Stimulated activated CD4-positive, alpha-beta T cell treated with anti-CD3 and anti-CD28 coated beads, Interleukin-1b, Interleukin-23, amount 100 ng/mL, for 4 hours (primary cell): Measurements from ENCODE around the gene UST.
"Not testable (repeated sequence)": the region's sequence is repeated elsewhere in the genome, so short reads cannot be mapped to it uniquely, and the experiment has no call there.

Experiments
- DNase-seq, 2 donors: peaks; one replicate each; pipeline ENCODE4 v3.0.0-alpha.2; 2020; ENCODE audit warnings: low read depth in 2 of 2

The UST gene

DNA sequence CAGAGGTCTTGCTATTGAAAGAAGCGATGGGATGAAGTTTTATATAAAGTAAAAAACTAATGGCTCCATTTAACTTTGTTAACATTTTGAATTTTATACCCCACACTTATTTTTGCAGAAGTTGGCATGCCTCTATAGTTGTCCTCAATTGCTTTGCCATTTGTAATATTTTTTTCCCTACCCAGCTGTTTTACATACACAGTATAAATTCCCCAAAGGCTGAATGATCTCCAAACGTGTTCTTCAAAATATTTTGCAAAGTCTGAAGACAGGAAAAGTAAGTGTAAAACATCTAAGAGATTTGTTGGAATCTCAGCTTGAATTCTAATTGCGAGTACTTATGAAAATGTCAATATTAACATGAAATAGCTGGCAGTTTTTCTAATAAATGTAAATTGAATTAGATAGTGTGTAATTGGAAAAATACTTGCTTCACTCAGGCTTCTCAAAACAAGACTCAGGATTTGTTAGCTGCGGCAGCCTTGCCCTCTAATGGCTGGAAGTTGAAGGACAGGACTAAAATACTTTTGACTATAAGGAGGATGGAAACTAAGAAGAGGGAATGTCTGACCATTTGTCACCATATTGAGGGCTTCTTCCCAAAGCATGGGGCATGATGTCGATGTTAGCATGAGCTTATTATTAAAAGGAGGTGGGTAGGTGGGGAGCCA lies 226.8 kb downstream of the UST start:
- DNase-seq: no peak

DNA sequence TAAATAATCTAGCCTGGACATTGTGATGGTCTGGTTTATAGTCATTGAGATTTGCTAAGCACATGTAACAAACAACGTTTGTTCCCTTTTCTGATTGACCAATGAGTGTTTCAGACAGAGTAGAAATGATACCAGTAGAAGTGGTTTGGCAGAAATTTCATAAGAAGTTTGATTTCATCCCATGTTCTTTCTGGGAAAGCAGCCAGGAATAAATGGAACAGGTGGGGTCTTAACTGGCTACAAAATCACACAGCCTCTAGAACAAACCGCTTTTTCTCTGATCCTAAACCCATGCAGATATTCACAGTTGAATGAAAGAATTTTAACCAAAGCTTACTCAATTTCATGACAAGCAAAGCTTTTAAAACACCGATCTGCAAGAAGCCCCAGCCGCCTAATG lies 227.5 kb downstream of the UST start:
- DNase-seq: no peak

DNA sequence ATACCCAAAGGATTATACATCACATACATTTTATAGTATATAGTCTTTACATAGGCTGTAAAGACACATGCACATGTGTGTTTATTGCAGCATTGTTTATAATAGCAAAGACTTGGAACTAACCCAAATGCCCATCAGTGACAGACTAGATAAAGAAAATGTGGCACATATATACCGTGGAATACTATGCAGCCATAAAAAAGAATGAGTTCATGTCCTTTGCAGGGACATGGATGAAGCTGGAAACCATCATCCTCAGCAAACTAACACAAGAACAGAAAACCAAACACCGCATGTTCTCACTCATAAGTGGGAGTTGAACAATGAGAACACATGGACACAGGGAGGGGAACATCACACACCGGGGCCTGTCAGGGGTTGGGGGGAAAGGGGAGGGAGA lies 231.5 kb downstream of the UST start:
- DNase-seq: not testable (repeated sequence)

DNA sequence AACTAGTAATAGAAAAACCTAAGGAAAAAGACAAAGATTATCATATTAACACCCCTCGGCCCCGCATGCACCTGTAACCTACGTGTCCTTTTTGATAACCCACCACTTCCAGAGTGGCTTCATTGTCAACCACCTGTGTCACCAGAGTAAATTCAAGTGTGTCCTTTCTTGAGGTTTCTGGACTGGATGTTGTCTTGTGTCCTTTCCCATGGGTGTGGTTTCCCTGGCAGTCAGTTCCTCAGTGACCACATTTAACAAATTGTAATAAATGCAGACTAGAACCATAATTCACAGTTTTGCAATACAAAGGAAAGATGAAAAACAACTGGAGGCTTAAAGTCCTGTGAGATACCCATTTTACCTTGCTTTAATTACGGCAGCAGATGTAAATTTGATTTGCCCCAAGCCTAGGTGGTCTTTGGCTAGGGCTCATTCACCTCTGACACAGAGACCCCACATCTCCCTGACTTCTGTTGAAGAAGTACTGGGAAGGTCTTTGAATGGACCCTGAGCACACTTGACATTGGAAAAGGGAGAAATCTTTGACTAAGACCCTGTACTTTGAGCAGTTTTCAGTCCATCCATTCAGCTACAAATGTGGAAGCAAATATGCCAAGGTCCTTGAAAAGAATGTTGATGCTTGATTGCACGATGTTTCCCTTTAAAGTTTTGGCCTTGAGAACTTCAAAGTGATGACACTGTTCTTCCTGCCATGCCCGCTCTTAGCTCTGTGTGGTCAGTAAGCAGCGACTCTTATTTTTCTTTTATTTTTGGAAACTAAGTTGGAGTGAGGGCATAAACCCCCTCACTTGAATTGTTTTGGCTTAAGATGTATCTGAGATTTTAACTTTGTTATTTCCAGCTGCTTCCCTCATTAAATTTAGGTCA lies 232.4 kb downstream of the UST start:
- no peak for DNase-seq

DNA sequence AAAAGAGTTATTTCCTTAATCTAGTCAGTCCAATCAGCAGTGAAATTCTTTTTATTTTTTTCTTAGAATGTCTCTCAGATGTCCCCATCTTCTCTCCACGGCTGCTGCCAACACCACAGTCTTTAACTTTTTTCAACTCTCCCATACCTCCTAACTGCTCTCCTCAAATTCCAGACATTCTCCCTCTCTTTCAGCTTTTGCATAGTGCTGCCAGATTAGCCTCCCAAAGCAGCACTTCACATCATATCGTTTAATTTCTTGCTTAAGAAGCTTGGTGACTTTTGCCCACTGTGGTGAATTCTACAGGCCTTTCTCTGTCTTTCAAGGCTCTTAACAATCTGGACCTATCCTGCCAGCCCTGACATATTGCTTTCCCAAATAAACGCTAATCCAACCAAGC lies 233.4 kb downstream of the UST start:
- no peak for DNase-seq

DNA sequence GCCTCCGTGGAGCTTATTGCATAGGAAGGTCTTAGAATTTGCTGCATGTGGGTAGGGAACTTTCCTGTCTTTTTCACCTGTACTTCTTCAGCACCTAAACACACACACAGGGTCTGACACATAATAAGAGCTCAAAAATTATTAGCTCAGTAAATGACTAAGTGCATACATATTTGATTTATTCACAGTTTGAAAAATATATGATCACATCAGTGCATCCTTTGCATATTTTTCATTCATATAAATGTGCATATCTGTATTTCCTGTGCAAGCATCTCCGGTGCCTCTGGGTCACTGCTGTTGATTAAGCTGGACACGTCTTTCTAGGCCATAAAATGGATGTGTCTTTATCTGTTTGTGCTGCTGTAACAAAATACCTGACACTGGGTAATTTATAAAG lies 234.7 kb downstream of the UST start:
- DNase-seq: no peak

DNA sequence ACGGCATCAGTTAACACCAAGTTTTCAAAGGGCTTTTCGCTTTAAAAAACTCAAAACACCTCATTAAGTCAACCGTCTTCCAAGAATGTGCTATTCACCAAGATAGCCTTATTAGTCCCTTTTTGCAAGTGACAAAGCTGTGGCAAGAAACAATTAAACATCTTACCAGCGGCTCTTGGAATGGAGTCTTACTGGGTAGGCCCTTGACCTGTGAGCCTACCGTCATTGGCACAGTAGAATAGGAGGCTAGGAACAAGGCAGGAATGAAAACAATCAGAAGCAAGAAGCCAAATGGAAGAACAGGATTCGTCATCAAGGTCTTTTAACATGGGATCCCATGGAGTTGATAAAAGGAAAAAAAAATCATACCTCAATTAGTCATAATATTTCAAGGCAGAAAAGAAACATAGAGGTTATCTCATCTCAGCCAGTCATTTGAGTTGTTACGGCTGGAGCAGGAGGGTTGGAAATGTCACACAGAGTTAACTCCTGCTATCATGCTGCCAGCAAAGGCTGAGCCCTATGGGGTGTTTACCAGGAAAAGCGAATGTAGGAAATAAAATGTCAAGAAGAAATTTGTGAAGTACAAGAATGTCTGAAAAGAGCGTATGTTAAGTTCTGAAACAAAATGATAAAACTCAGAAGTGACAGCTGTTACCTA lies 236.4 kb downstream of the UST start:
- DNase-seq: no peak

DNA sequence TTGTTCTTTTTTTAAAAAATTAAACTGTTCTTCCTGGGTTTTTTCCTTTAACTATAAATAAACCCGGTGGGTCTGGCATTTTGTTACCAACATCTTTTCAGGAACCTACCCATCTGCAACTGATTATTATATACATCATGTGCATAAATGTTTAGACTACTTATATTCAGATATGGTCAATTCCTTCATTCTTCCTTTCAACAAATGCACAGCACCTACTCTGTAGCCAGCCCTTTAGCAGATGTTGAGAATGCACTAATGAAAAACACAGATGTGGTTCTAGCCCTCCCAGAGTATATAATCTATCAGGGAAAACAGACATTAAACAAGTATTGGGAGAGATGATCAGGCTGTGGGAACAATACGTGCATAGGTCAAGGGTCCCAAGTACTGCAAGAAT lies 237.1 kb downstream of the UST start:
- no peak for DNase-seq

DNA sequence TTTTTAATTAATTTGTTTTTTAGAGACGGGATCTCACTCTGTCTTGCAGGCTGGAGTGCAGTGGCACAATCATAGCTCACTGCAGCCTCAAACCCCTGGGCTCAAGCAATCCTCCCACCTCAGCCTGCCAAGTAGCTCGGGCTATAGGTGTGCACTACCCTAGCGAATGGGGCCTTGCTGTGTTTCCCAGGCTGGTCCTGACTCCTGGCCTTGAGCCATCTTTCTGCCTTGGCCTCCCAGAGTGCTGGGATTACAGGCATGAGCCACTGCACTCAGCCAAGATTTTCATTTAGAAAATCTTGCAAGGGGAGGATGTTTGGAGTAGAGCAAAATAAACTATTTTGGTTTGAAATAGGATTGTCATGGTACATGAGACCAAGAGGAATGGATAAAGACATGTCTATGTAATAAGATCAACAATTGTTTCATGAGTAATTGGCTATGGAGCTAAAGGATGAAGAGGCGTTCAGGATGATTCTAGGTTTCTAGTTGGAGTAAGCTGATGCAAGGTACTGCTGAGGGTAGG lies 237.8 kb downstream of the UST start:
- no peak for DNase-seq

DNA sequence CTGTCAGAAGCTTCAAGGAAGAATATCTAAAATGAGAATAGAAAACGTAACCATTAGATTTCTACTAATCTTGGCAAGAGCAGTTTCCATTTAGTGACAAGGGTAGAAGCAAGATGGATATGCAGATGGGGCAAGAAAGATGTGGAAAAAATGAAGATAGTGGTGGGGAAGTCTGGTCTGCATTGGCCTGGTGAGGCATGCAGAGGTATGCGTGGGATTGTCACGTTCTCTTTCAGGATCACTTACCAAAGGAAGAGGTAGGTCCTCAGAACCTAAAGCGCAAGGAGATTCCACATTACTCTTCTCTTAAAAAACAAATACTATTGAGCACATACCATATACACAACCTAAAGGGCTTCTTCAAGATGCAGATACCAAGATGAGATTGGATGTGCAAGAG lies 238.7 kb downstream of the UST start:
- DNase-seq: no peak

DNA sequence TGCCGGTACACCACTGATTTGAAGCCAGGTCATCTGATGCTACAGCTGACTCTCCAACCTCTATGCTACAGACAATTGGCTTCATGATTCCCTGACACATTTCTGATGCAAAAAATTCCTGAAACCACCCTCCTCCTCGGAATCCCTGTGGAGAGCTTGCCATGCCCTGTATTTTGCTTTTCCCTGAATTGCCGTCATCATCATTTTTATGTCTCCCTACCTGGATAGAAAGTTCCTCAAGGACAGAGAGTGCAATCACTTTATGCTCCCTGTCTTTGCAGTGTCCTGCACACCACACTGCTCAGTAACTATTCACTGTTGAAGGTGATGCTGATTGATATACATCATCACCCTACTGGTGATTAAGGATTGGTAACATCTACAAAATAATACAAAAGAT lies 239.8 kb downstream of the UST start:
- no peak for DNase-seq

DNA sequence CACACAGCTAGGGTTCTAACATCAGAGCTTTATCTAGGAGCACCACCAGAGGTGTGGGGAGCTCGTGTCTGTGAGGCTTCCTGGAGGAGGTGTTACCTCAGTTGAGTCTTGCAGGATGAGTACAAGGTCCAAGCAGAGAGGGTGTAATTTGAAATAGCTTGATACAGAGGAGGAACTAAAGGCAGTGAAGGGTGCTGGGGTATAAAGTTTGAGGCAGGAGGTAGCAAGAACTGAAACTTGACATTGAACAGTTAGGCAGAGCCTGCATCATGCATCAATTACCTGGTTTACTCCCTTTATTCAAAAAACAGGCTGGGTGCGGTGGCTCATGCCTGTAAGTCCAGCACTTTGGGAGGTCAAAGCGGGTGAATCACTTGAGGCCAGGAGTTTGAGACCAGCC lies 241.2 kb downstream of the UST start:
- DNase-seq: no peak

DNA sequence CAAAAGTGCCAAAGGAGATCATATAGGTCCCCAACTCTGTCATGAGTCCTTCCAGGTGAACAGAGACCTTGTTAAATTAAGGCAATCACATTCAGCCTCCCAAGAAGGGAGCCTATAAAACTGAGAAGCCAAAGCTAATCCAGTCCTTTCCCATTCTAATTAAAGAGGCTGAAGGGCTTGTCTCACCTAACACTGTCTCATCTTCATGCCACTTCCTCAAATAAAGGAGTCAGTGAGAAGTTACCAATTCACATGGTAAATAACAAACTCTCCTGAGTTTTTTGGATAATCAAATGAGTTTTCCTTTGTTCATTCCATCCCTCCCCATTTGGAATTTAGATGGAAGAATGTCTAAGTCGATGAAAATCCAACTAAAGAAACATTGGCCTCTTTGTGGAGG lies 242.8 kb downstream of the UST start:
- no peak for DNase-seq

DNA sequence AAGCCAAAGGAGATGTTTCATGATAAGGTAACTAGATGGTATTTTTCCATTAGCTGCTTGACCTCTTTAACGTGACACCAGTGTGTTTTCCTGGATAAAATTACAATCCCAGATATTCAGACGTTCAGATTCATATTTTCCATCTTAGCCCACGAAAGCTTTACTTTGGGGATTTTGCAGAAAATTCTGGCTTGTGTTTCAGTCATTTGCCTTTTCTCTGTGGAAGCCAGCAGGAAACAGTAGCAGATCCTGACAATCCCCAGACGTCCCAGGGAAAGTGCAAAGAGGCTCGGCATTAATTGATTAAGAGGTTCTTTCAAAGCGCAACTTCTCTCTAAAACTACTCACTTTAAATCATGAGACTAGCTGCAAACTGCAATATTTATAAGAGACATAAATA lies 243.6 kb downstream of the UST start:
- DNase-seq: no peak

DNA sequence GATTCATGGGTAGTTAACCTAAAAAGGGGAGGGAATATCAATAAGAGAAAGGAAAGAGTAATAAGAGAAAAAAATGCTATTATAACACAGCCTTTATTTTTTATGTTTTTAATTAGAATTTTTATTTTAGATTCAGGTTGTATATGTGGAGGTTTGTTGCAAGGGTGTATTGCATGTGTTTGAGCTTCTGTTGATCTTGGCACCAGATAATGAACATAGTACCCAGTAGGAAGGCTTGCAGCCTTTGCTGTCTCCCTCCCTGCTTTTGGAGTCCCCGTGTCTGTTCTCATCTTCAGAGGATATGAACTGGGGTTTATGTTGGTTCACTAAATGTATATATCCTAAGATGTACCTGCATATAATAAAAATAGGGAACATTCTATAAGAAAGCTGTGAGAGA lies 250.0 kb downstream of the UST start:
- DNase-seq: no peak

DNA sequence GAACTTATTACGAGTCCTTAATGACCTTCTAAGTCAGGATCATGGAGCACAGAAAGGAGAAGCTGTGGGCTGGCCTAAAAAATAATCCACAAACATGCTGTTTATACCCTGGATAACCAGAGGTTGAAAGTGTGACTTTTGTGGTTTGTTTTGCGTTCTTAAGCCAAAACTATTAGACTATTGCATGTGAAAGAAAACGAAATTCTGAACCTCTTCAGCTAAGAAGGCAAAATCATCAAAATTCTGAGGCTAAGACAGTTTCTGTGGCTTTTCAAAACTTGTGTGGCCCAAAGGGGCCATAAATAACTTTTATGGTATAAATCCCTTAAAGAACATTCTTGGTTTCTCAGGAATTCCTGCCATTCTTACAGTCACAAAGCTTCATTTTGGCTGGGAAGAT lies 251.0 kb downstream of the UST start:
- no peak for DNase-seq

DNA sequence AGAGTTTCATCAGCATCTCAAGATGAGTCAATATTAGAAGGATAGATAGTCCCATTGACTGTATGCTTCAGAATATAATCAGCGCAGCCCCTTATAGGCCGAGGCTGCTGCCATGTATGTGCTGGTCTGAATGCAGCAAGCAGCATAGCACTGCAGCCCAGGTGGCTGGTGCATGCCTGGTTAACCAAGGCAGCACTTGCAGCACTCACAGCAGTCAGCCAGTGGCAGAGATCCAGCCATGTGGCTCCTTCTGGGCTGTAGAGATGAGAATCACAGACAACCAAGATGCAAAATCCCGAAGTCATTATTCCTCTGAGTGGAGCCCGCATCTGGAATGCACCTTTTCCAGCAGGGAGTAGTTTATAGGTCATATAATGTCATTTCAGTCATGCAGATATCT lies 251.9 kb downstream of the UST start:
- no peak for DNase-seq

DNA sequence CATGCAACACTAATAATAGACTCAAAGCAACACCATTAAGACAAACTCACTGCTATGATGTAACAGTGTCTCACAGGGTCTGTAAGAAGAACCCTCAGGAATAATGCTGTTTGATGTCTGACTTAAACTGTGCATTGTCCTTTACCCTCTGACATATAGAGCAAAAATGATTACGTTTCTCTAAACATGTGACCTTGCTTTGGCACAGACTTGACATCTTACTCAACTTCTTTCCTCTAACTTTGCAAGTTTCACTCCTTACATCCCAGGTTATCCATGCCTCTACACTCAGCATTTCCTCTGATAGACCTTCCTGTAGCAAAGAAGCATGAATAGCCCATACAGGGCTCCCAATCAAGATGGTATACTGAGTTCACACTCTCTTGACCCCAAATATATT lies 252.7 kb downstream of the UST start:
- no peak for DNase-seq

DNA sequence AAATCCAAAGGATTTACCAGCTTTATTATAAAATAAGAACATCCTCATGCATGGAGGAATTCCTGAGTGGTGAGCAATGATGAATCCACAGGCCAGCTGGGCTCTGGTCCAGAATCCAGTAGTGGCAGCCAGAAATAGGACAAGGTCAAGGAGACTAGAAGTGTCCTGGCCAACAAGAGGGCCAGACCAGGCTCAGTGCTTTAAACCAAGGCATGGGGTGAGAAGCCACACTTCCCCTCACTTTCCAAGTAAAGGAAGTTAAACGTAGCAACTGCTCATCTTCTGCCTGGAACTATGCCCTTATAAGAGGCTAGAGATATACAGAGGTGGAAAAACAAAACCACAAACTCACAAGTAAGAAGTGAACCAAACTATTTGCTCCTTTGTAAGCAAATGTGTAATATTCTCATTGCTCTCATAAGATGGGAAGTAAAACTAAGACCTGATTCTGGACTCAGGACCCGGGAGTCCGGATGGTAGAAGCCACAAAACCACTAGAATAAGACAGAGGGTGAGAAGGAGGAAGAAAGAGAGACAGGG lies 253.2 kb downstream of the UST start:
- DNase-seq: no peak

DNA sequence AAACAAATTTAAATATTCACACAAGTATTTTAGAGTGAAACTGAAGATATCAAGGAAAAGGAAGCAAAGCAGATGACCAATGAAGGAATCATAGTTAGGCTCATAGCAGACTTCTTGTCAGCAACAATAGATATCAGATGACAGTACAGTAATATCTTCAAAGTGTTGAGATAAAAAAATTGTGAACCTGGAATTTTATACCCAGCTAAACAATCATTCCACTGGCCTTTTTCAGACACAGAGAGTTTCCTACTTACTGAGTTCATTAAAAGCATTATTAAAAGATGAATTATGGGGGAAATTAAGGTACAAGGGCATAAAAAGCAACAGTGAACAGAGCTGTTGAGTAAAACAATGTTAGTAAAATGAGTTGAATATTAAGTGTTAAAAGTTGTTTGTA lies 254.6 kb downstream of the UST start:
- DNase-seq: no peak

DNA sequence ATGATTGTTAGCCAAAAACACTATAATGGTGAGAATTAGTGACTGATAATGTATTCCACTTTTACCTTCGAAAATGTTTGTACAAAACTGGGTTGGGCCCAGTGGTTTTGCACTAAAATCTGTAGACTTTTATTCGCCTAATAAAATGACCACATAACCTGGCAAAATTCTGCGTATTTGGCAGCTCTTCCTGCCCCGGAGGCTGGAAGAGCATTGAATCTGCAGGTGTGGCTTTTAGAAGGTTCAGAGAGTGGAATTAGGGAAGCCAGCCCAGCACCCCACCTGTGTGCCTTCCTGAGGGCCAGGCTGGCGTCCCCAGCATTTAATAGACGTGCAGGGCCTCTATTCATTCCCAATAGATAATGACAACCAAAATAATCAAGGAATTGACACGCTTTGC lies 256.7 kb downstream of the UST start:
- DNase-seq: no peak

DNA sequence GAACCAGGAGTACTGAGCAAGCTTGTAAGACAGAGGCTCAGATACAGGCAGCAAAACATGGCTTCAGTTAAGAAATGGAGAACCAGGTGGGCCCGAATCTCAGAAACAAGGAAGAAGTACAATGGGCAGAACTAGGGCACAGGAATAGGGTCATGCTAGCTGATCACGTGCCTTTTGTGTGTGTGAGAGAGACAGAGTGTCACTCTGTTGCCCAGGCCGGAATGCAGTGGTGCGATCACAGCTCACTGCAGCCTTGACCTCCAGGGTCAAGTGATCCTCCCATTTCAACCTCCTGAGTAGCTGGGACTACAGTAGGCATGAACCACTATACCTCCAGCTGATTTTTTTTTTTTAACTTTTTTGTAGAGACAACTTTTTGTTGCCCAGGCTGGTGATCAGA lies 257.8 kb downstream of the UST start:
- no peak for DNase-seq
